ENCODE measurements around the gene CA10. TPM values are rescaled to one million over a fixed set of nuclear protein-coding genes. Genes with fewer than 3 reads are reported as not detected.

CA10 gene
- total and polyA plus RNA-seq, 9 of the 15 experiments (the other 6 are each of a cell fraction or from before 2014, with no cell fraction given) = not detected

DNA sequence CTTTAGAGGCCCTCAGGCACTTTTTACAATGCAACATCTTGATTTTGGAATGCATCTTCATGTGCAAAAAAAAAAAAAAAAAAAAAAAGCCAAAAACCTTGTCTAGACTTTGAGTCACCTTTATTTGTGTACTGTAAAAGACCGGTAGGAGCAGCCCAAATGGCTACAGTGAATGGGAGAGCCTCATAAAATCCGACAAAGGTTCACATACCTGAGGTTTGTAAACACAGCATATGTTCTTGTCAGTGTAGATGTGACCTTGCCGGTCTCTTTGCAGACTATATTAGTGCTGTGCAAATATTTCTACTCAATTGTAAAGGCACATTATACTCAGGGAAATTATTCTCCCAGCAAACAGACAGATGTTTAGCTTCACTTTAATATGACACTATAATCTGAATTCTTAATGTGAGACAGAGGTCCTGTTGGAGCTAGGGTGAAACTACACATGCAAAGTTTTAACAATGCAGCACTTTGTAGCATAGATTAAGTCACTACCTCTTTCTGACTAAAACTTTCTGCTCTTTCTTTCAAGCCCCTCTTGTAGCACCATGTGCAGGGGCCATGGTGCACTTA, 211.3 kb downstream of the CA10 start:
- ChIA-PET POLR2A (no interaction called here), CTCF (ENCODE audit: low intra/inter-chr PET ratio) (no interaction called here)
- Histone ChIP-seq H3K4me3 (no peak overlapping the region), H4K20me1 (replicated peaks; ENCODE audit: control insufficient read depth, insufficient read depth, low read length) (no peaks in the 10 kb centered on the region), H2AFZ (ENCODE audit: low read depth, low read length) (no peak overlapping the region), H3K9me3 (replicated peaks; ENCODE audit: control insufficient read depth, insufficient read depth, low read depth, low read length) (no peaks in the 10 kb centered on the region; the same call in 1 of the 2 replicates), H3K4me1 (replicated peaks in 1 of 2; ENCODE audit: control insufficient read depth in 2 of 2, insufficient read depth in 2 of 2, low read length in 2 of 2) (no peaks in the 10 kb centered on the region), H3K9me1 (ENCODE audit: control insufficient read depth, insufficient read depth, low read length) (no peaks in the 10 kb centered on the region), H3K4me2 (ENCODE audit: insufficient read depth, low read length) (no peak overlapping the region), H3K27ac (ENCODE audit: extremely low read depth, low read depth, low read length) (no peak overlapping the region), H3K27me3 (ENCODE audit: control insufficient read depth in 2 of 2, insufficient read depth in 2 of 2, low read length in 2 of 2) (no peaks in the 10 kb centered on the region), H3K79me2 (ENCODE audit: control insufficient read depth, insufficient read depth, low read length) (no peaks in the 10 kb centered on the region), H3K36me3 (ENCODE audit: control insufficient read depth, insufficient read depth, low read length) (no peaks in the 10 kb centered on the region), H3K9ac (ENCODE audit: insufficient read depth in 1 of 2, low read depth in 2 of 2, low read length in 2 of 2) (no peak overlapping the region)
- ATAC-seq = no peak
- no TSS peak for BruUV-seq (replicated peaks)
- no peak for DNase-seq (ENCODE audit: extremely low read depth in 1 of 4, low spot score in 3 of 4)
- 0% methylated on average over 3 of the region's 3 CpGs for WGBS (ENCODE audit: insufficient coverage, low coverage, missing lambda C conversion rate)
- intact Hi-C loops (cut with micrococcal nuclease) (no loop called here), in situ Hi-C loops (cut with MboI) (no loop called here)
- TF ChIP-seq BHLHE40 (IDR thresholded peaks at IDR 0.05; ENCODE audit: low read length) (no peak), RAD21 (CRISPR knock-in tag; conservative IDR thresholded peaks at IDR 0.05 in 1 of 2, IDR thresholded peaks at IDR 0.05 in 1 of 2) (no peak), RNF2 (IDR thresholded peaks at IDR 0.05) (no peak), GABPB1 (CRISPR knock-in tag; IDR thresholded peaks at IDR 0.05) (no peak), ZNF77 (CRISPR knock-in tag; IDR thresholded peaks at IDR 0.05) (no peak), MCM7 (IDR thresholded peaks at IDR 0.05) (no peak), FIP1L1 (IDR thresholded peaks at IDR 0.05; ENCODE audit: low read depth, low read length, poor library complexity, severe bottlenecking) (no peak), BCOR (IDR thresholded peaks at IDR 0.05) (no peak), RBM25 (IDR thresholded peaks at IDR 0.05; ENCODE audit: low read depth, low read length, severe bottlenecking) (no peak), PCBP1 (IDR thresholded peaks at IDR 0.05; ENCODE audit: low read depth, low read length, poor library complexity, severe bottlenecking) (no peak), HDAC2 (IDR thresholded peaks at IDR 0.05) (no peak), TRIM28 (IDR thresholded peaks at IDR 0.05) (no peak), ARID3B (CRISPR knock-in tag; IDR thresholded peaks at IDR 0.05; ENCODE audit: borderline replicate concordance) (no peak)
- FAIRE-seq = no peak

All from K562 (cell line).